ENCODE data around the gene GPR137B. TPM values are rescaled to one million over a fixed set of nuclear protein-coding genes. Genes with fewer than 3 reads are reported as not detected.

Gene GPR137B
- total and polyA plus RNA-seq, 2 of the 8 experiments (the other 6 are each of a cell fraction or from before 2014, with no cell fraction given) = 6.9 to 7.7 TPM

GRCh38 chr1:236119943-236120484 lies 22.3 kb upstream of the GPR137B start:
- no peak overlapping the region for H2AFZ ChIP-seq (ENCODE audit: low read length)
- no peaks in the 10 kb centered on the region for H3K36me3 ChIP-seq (ENCODE audit: control insufficient read depth in 2 of 4, insufficient read depth in 4 of 4, low read length in 3 of 4)
- no peak overlapping the region for H3K4me2 ChIP-seq (ENCODE audit: insufficient read depth in 1 of 2, low read depth in 2 of 2, low read length in 2 of 2)
- H3K14ac ChIP-seq (ENCODE audit: insufficient read length) = no peak overlapping the region
- no peak overlapping the region for H2BK5ac ChIP-seq (ENCODE audit: low read depth, low read length)
- H2BK12ac ChIP-seq (ENCODE audit: low read depth, low read length) = no peak overlapping the region
- H4K8ac ChIP-seq (ENCODE audit: extremely low read depth, insufficient read depth, low read length) = no peak overlapping the region
- no peaks in the 10 kb centered on the region for H3K4me1 ChIP-seq (replicated peaks in 1 of 4; ENCODE audit: control insufficient read depth in 3 of 4, insufficient read depth in 4 of 4, low read length in 3 of 4)
- ChIA-PET POLR2A (ENCODE audit: partially characterized antibody) (no interaction called here), CTCF (ENCODE audit: partially characterized antibody) (interaction anchor here (2.7 kb wide), 1 partner anchor 17 kb away, joined by 10 read pairs; no protein-coding TSS in a partner anchor)
- H3K23me2 ChIP-seq (ENCODE audit: low read depth, low read length) = no peaks in the 10 kb centered on the region
- 90% methylated on average over 12 of the region's 12 CpGs; no CpG with 5 or more reads in 1 of the 2 experiments for WGBS, 2 experiments (ENCODE audit: extremely low coverage in 1 of 2, insufficient coverage in 1 of 2, insufficient read length in 1 of 2, insufficient replicate concordance in 2 of 2, low coverage in 1 of 2, low lambda C conversion rate in 2 of 2, missing lambda C conversion rate in 1 of 2)
- no peaks in the 10 kb centered on the region for H3K9me3 ChIP-seq (ENCODE audit: insufficient read depth in 2 of 2, low read depth in 1 of 2, low read length in 1 of 2)
- H3K18ac ChIP-seq (ENCODE audit: extremely low read depth, low read length) = no peak overlapping the region
- H2BK15ac ChIP-seq (ENCODE audit: low read length) = no peak overlapping the region
- no peak overlapping the region for H2AK5ac ChIP-seq (ENCODE audit: low read depth, low read length)
- H3K27ac ChIP-seq (ENCODE audit: low read depth, low read length) = no peak overlapping the region
- no peaks in the 10 kb centered on the region for H3K27me3 ChIP-seq (replicated peaks in 1 of 4; ENCODE audit: control insufficient read depth in 3 of 4, extremely low read depth in 1 of 4, insufficient read depth in 3 of 4, low read length in 3 of 4)
- H2BK120ac ChIP-seq (replicated peaks; ENCODE audit: low read depth, low read length) = no peak overlapping the region
- DNase-seq (ENCODE audit: low read depth in 1 of 2, low spot score in 2 of 2) (no peak), FAIRE-seq (no peak)
- H4K20me1 ChIP-seq (replicated peaks in 1 of 2; ENCODE audit: control insufficient read depth in 1 of 2, insufficient read depth in 2 of 2, low read length in 2 of 2) = no peaks in the 10 kb centered on the region
- no peaks in the 10 kb centered on the region for H3K79me1 ChIP-seq (ENCODE audit: low read depth, low read length)
- H3K4ac ChIP-seq (replicated peaks; ENCODE audit: insufficient read length, low read depth, low read length) = no peak overlapping the region
- H2BK20ac ChIP-seq (ENCODE audit: low read length) = no peak overlapping the region
- no peak overlapping the region for H4K5ac ChIP-seq (ENCODE audit: insufficient read length, low read depth, low read length)
- H3K23ac ChIP-seq (ENCODE audit: insufficient read length) = no peak overlapping the region
- H3K79me2 ChIP-seq (ENCODE audit: control insufficient read depth in 1 of 2, insufficient read depth in 2 of 2, low read length in 2 of 2) = no peaks in the 10 kb centered on the region
- no peak overlapping the region for H3K9ac ChIP-seq (replicated peaks in 1 of 4; ENCODE audit: extremely low read depth in 1 of 4, low read depth in 3 of 4, low read length in 3 of 4)
- H4K91ac ChIP-seq (replicated peaks; ENCODE audit: insufficient read length, low read length) = no peak overlapping the region
- H3K4me3 ChIP-seq (ENCODE audit: extremely low read depth in 1 of 4, insufficient read depth in 2 of 4, low read depth in 3 of 4, low read length in 4 of 4) = no peak overlapping the region
- H3K56ac ChIP-seq (replicated peaks; ENCODE audit: insufficient read length, low read depth, low read length) = no peak overlapping the region
- TF ChIP-seq KDM1A (IDR thresholded peaks at IDR 0.05; ENCODE audit: borderline replicate concordance, low read length) (no peak), CTBP2 (IDR thresholded peaks at IDR 0.05; ENCODE audit: borderline replicate concordance, insufficient read depth, insufficient read length, low read length) (no peak), NANOG (IDR thresholded peaks at IDR 0.05; ENCODE audit: insufficient read depth, low read depth, low read length, poor library complexity, severe bottlenecking) (no peak), RAD21 (IDR thresholded peaks at IDR 0.05 in 1 of 2, conservative IDR thresholded peaks at IDR 0.05 in 1 of 2; ENCODE audit: low read depth in 2 of 2, low read length in 2 of 2) (no peak)
